ENCODE data around the gene SLC15A2.

Gene SLC15A2

DNA sequence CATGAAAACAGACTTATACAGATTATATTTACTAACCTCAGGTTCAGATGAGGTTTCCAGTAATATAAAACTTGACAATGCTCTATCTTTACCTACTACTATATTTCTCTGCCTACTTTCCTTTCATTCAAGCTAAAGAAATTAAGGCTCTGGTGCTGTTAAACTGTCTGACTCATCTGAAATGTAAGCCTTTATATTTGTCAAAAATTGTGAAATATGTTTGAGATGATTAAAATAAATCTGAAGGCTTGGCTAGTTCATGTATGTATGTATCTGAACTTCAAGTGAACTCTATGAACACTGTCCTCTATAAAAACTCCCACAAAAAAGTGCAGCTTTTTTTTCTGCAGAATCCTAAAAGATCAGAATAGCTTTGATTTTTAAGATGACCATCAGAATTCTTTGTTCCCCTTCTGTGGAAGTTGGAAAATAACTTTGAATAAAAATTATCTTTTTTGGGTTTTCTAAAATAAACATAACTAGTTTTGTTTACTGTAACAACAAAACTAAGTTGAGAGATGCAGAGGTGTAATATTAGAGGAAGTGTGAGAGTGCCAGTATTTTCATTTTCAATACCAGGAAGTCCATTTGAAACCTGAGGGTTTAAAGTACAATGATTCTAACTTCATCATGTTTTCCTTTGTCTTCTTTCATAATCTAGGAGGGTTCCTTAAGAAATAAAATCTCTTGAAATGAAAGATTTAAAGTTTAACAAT, 85.7 kb downstream of the SLC15A2 start:
- in situ Hi-C loops (cut with MboI; ENCODE audit: low sequenced_read_pairs): no loop called here

DNA sequence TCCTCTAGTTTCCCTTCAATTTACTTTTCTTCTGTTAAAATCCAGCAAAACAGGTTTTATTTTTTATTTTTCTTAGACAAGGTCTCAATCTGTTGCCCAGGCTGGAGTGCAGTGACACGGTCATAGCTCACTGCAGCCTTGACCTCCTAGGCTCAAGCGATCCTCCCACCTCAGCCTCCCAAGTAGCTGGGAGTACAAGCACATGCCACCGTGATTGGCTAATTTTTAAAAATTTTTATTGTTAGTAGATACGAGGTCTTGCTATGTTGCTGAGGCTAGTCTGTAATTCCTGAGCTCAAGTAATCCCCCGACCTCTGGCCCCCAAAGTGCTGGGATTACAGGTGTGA, 86.2 kb downstream of the SLC15A2 start:
- in situ Hi-C loops (cut with MboI; ENCODE audit: low sequenced_read_pairs): no loop called here

DNA sequence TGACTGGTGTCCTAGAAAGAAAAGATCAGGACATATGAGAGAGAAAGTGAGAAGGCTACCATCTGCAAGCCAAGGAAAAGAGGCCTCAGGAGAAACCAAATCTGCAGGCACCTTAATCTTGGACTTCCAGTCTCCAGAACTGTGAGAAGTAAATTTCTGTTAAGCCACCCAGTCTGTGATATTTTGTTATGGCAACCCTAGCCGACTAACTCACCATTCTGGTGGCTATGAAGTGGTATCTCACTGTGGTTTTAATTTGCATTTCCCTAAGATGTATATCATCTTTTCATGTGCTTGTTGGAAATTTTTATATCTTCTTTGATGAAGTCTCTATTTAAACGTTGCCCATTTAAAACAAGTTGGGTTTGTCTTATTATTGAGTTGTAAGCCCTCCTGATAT, 87.3 kb downstream of the SLC15A2 start:
- in situ Hi-C loops (cut with MboI; ENCODE audit: low sequenced_read_pairs): no loop called here

DNA sequence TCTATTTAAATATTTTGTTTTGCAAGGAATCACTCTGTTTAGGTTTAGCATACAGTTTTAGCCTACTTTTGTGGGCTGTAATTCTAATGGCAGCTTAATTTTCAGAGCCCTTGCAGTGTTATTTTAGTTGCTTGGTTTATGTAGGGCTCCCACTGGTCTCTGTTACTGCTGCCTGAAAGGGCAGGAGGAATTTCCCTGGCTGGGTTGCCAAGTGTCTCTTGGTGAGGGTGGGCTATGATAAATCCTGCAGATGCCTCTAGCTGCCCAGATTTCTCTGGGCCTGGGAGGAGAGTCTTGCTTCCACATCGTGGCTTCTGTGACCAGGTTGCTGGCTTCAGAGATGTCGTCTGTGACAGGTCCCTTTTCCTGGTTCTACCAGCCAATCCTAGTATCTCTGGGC, 91.6 kb downstream of the SLC15A2 start:
- in situ Hi-C loops (cut with MboI; ENCODE audit: low sequenced_read_pairs): no loop called here

DNA sequence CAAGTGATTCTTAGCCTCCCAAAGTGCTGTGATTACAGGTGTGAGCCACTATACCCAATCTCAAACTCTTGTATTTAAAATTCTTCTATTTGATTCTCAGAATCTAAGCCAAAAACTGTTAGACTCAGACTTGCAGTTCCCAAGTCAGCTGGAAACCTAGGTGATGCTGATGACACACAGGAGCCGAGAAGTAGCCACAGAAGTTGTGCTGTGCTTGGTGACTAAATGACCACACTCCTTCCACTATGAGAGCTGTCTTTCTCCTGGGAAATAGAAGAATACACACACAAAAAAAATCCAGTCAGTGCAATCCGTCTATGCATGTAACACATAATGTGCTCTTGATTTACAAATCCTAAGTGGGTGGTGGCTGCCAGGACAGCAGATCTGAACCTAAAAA, 93.9 kb downstream of the SLC15A2 start:
- in situ Hi-C loops (cut with MboI; ENCODE audit: low sequenced_read_pairs): no loop called here

DNA sequence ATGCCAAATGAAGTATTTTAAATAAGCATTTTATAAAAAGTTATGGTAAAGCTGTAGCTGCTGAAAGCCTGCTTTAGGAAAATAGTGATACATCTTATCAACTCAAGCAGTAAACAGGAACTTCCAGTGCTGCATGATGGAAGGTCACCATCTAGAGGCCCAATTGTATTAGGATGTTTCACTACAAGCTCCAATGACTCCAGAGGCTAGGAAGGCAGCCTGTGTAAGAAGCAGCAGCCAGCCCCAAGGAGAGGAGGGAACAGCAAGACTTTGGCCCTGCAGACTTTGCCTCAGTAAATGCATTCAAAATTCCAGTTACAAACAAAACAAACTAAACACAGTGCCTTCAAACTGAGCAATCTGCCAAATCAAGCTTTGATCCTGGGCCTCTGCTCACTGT, 95.7 kb downstream of the SLC15A2 start:
- in situ Hi-C loops (cut with MboI; ENCODE audit: low sequenced_read_pairs): no loop called here

DNA sequence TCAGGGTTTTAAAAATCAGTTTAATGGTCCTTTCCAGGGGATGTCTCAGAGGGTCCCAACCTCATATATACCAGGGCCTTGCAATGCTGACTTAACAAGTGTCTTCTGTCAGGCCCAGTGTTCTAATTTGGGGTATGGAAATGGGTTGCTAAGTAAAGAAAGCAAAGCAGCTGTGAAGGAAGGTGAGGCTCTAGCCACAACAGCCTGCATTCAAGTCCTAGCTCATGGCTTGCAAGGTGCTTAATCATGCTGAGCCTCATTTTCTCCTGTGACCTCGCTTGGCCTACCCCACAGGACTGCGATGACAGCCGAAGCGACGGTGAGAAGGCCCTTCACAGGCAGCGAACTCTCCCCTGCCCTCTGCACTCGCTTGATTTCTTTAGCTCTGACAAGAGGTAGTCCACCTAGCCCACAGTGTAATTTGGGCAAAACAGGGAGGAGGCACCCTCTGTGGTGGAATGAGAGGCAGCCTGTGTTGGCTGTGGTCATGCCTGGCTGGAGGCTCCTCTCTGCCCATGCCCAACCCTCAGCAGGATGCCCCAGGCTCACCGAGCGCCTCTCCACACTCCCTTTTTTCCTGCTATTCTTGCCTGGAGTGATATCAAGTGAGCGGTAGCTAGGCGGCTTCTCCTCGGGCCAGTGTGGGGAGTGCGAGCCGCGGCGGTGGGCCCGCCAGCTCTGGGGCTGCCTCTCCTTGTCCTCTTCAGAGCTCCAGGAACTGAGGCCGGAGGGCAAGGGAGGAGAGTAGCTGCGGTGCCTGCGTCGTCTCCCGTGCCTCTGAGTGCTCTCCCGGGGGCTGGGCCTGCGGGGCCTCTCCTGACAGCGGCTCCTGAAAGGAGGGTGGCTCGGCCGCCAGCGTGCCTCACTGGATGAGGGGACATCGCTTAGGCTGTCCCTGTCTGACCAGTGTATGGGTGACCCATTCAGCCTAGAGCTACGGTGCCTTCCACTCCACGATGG, 98.7 kb downstream of the SLC15A2 start:
- in situ Hi-C loops (cut with MboI; ENCODE audit: low sequenced_read_pairs): no loop called here

Measured in hTERT RPE-1 (cell line).